A673 (cell line): ENCODE results near the gene TRNP1. TPM values are rescaled to one million over a fixed set of nuclear protein-coding genes. Genes with fewer than 3 reads are reported as not detected.

Experiments
- BruUV-seq: library from RNA; stranded (reverse); fragments of 400-500 nt; replicated peaks from 2 replicates; lab custom pipeline; 2021; lab: Mats Ljungman, UMichigan
- CTCF ChIA-PET: fragments of 300-600 bp; sonication (Branson Sonifier 250); formaldehyde crosslinking; loops from one replicate; lab custom pipeline; 2022; ENCODE audit warnings: antibody characterized with exemption; lab: Charles Lee
- POLR2A ChIA-PET: fragments of 300-600 bp; sonication (Branson Sonifier 250); formaldehyde crosslinking; loops from one replicate; lab custom pipeline; 2022; ENCODE audit warnings: antibody characterized with exemption; ENCODE audit not compliant: low non-redundant PET; lab: Charles Lee
- DNase-seq: peaks from one replicate; pipeline ENCODE4 v3.0.0-alpha.2; 2015; ENCODE audit warnings: low spot score
- H3K27ac ChIP-seq: fragments of 200-600 bp; sonication (generic); 2 replicates; pipeline ENCODE4 v1.5.1; 2016; ENCODE audit warnings: mixed run types, low read depth, mild to moderate bottlenecking, mixed read lengths, antibody characterized with exemption, low read length; ENCODE audit not compliant: poor library complexity, severe bottlenecking
- H3K27me3 ChIP-seq: fragments of 200-600 bp; sonication (generic); replicated peaks from 2 replicates; pipeline ENCODE4 v1.6.1; 2017; ENCODE audit warnings: mixed run types, low read depth, mild to moderate bottlenecking, mixed read lengths, antibody characterized with exemption, low read length; ENCODE audit not compliant: insufficient read depth, poor library complexity
- H3K36me3 ChIP-seq: fragments of 200-600 bp; sonication (generic); 2 replicates; pipeline ENCODE4 v1.6.1; 2016; ENCODE audit warnings: mixed run types, mild to moderate bottlenecking, mixed read lengths, antibody characterized with exemption, low read length; ENCODE audit not compliant: insufficient read depth, poor library complexity, severe bottlenecking
- H3K4me1 ChIP-seq: fragments of 200-600 bp; sonication (generic); 2 replicates; pipeline ENCODE4 v1.6.1; 2017; ENCODE audit warnings: mixed run types, mild to moderate bottlenecking, mixed read lengths, antibody characterized with exemption, low read length; ENCODE audit not compliant: insufficient read depth, poor library complexity, severe bottlenecking
- H3K4me3 ChIP-seq: fragments of 200-600 bp; sonication (generic); 2 replicates; pipeline ENCODE4 v1.5.1; 2016; ENCODE audit warnings: low read depth, mixed run types, mild to moderate bottlenecking, mixed read lengths, low read length; ENCODE audit not compliant: poor library complexity, severe bottlenecking
- H3K9me3 ChIP-seq: fragments of 200-600 bp; sonication (generic); 2 replicates; pipeline ENCODE4 v1.6.1; 2016; ENCODE audit warnings: mixed run types, low read depth, mild to moderate bottlenecking, mixed read lengths, antibody characterized with exemption, low read length; ENCODE audit not compliant: poor library complexity, severe bottlenecking
- CTCF ChIP-seq: fragments of 300-800, 200-600 bp; sonication (generic); conservative IDR thresholded peaks from 2 replicates; pipeline ENCODE4 v1.5.1; 2017; ENCODE audit warnings: low read depth, mild to moderate bottlenecking, antibody characterized with exemption, low read length, moderate library complexity, mixed read lengths
- EZH2 ChIP-seq: fragments of 200-600 bp; sonication (generic); IDR thresholded peaks from 2 replicates; pipeline ENCODE4 v1.6.1; 2017; ENCODE audit warnings: borderline replicate concordance, low read depth, mild to moderate bottlenecking, mixed read lengths, antibody characterized with exemption, low read length; ENCODE audit not compliant: poor library complexity, severe bottlenecking
- intact Hi-C: fragments of 100-400 bp; cut with micrococcal nuclease; formaldehyde crosslinking; loops from one replicate; pipeline ENCODE4 v1.10.0; 2022; ENCODE audit not compliant: unreplicated experiment
- total RNA-seq: library from RNA; stranded (reverse); gene quantifications from 2 replicates; pipeline ENCODE4 v1.2.3, GENCODE V29; 2021

TRNP1 gene
- total RNA-seq, 1 experiment from 2014 or later, result 1.0 TPM

DNA sequence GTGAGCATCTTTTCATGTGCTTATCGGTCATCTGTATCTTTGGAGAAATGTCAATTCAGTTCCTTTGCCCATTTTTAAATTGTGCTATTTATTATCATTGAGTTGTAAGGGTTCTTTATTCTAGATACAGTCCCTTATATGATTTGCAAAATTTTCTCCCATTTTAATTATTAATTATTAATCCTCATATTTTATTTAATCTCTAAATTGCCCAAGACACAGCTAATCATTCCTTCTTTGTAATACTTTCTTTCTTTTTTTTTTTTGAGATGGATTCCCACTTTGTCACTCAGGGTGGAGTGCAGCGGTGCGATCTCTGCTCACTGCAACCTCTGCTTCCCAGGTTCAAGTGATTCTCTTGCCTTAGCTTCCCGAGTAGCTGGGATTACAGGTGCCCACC is 32.2 kb downstream of the TRNP1 start:
- Histone ChIP-seq H3K4me3 (no peak overlapping the region), H3K27ac (no peak overlapping the region), H3K4me1 (peaks cover 12% of the 10 kb centered on the region), H3K27me3 (no peaks in the 10 kb centered on the region), H3K36me3 (no peaks in the 10 kb centered on the region), H3K9me3 (no peaks in the 10 kb centered on the region)
- ChIA-PET CTCF (no interaction called here), POLR2A (interaction anchor here (0.6 kb wide), 1 partner anchor 185 kb away, joined by 4 read pairs; no protein-coding TSS in a partner anchor)
- intact Hi-C loops, result no loop called here
- BruUV-seq, result no TSS peak
- TF ChIP-seq CTCF (no peak), EZH2 (no peak)
- no peak for DNase-seq

DNA sequence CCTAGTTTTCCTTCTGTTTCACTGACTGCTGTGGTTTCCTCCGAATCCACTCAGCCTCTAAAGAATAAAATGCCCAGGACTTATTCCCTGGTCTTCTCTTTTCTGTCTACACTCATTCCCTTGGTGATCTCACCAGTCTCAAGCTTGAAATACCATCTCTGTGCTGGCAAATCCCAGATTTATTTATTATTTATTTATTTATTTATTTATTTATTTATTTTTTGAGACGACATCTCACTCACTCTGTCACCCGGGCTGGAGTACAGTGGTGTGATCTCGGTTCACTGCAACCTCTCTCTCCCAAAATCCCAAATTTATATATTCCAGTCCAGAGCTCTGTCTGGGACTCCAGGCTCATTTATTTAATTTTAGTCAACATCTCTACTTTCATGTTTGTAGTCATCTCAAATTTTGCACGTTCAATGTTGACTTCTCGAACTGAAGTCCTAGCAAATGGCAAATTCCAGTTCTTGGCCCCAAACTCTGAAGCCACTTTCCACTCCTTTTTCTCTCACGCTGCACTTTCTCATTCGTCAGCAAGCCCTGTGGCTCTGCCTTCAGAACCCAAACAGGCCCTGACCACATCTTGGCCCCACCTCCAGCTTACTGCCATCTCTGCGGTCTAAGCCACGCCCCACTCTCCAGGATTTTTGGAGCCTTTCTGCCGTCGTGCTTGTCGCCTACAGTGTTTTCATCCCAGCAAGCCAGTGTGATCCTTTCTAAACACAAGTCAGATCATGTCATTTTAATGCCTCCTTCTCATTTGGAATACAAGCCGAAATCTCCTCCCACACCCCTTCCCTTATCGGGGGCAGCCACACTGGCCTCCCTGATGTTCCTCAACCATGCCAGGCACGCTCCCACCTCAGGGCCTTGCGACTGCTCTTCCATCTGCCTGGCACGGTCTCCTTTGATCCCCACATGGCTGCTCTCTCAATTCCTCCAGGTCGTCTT is 33.4 kb downstream of the TRNP1 start:
- POLR2A ChIA-PET, result no interaction called here
- CTCF ChIA-PET, result no interaction called here
- peak; percentile 83 for DNase-seq
- Histone ChIP-seq H3K27me3 (no peaks in the 10 kb centered on the region), H3K4me3 (no peak overlapping the region), H3K36me3 (no peaks in the 10 kb centered on the region), H3K27ac (peak overlapping the region; percentile 34), H3K9me3 (no peaks in the 10 kb centered on the region), H3K4me1 (peaks cover 20% of the 10 kb centered on the region)
- no TSS peak for BruUV-seq
- intact Hi-C loops, result no loop called here
- TF ChIP-seq EZH2 (no peak), CTCF (no peak)

GRCh38 chr1:27027575-27028250 is 34.2 kb downstream of the TRNP1 start:
- no peaks in the 10 kb centered on the region for H3K27me3 ChIP-seq
- H3K4me1 ChIP-seq, result peaks cover 22% of the 10 kb centered on the region
- H3K36me3 ChIP-seq, result no peaks in the 10 kb centered on the region
- BruUV-seq, result no TSS peak
- DNase-seq, result no peak
- no peak for TF ChIP-seq CTCF
- no peak for TF ChIP-seq EZH2
- intact Hi-C loops, result no loop called here
- no peaks in the 10 kb centered on the region for H3K9me3 ChIP-seq
- POLR2A ChIA-PET, result no interaction called here
- no peak overlapping the region for H3K4me3 ChIP-seq
- CTCF ChIA-PET, result no interaction called here
- H3K27ac ChIP-seq, result peak overlapping the region; percentile 34
